Naive thymus-derived CD4-positive, alpha-beta T cell (primary cell): Measurements from ENCODE around the gene UBE2D2. TPM values are rescaled to one million over a fixed set of nuclear protein-coding genes. Genes with fewer than 3 reads are reported as not detected.

ENCODE experiments used
- ATAC-seq: fragments of 150-1000 bp; cut with Tn5 transposase; 2 replicates; pipeline ENCODE4 v1.10.0; 2021; ENCODE audit warnings: mild to moderate bottlenecking, moderate library complexity
- CTCF ChIA-PET: fragments of 350-600 bp; sonication (Branson Sonifier 250); formaldehyde crosslinking; loops from one replicate; lab custom pipeline; 2021; ENCODE audit warnings: antibody characterized with exemption; lab: Charles Lee
- POLR2A ChIA-PET: fragments of 350-600 bp; sonication (Branson Sonifier 250); formaldehyde crosslinking; loops from one replicate; lab custom pipeline; 2021; ENCODE audit warnings: antibody characterized with exemption, inconsistent platforms; lab: Charles Lee
- DNase-seq, 9 donors: peaks; one replicate each; pipeline versions ENCODE4 v3.0.0 to v3.0.0-alpha.2; 2020 to 2022; ENCODE audit warnings: mixed read lengths in 1 of 9
- H3K27ac ChIP-seq: one replicate; pipeline ENCODE4 v1.7.0; 2013; ENCODE audit warnings: mild to moderate bottlenecking, low read depth, low read length, moderate library complexity
- H3K27me3 ChIP-seq, 2 donors: one replicate each; pipeline ENCODE4 v1.7.0; 2013; ENCODE audit warnings: low read length in 2 of 2, mild to moderate bottlenecking in 2 of 2, moderate library complexity in 2 of 2; ENCODE audit not compliant: control insufficient read depth in 2 of 2, insufficient read depth in 2 of 2
- H3K36me3 ChIP-seq, 3 experiments: 1 replicate in 2 of 3; 2 replicates in 1 of 3; pipeline ENCODE4 v1.7.0; 2013; ENCODE audit warnings: low read length in 3 of 3, mild to moderate bottlenecking in 3 of 3, moderate library complexity in 1 of 3; ENCODE audit not compliant: insufficient read depth in 3 of 3, control insufficient read depth in 2 of 3
- H3K4me1 ChIP-seq, 2 donors: one replicate each; pipeline ENCODE4 v1.7.0; 2013; ENCODE audit warnings: low read length in 2 of 2, mild to moderate bottlenecking in 2 of 2, moderate library complexity in 1 of 2; ENCODE audit not compliant: control insufficient read depth in 2 of 2, insufficient read depth in 2 of 2
- H3K4me3 ChIP-seq: 2 replicates; pipeline ENCODE4 v1.7.0; 2013; ENCODE audit warnings: mild to moderate bottlenecking, low read length
- H3K9me3 ChIP-seq, 3 experiments: 1 replicate in 2 of 3; 2 replicates in 1 of 3; pipeline ENCODE4 v1.7.0; 2013; ENCODE audit warnings: low read length in 3 of 3; ENCODE audit not compliant: control insufficient read depth in 2 of 3
- H3K27ac Mint-ChIP-seq, 9 donors: one replicate each; pipeline ENCODE4 v1.8.0; 2020 to 2022; ENCODE audit warnings: mixed read lengths in 9 of 9, mild to moderate bottlenecking in 8 of 9, moderate library complexity in 5 of 9, inconsistent platforms in 2 of 9
- H3K27me3 Mint-ChIP-seq, 5 donors: one replicate each; pipeline ENCODE4 v1.8.0; 2021 to 2022; ENCODE audit warnings: mixed read lengths in 5 of 5, mild to moderate bottlenecking in 1 of 5
- H3K36me3 Mint-ChIP-seq, 5 donors: one replicate each; pipeline ENCODE4 v1.8.0; 2020 to 2022; ENCODE audit warnings: mixed read lengths in 5 of 5, mild to moderate bottlenecking in 3 of 5, inconsistent platforms in 1 of 5
- H3K4me1 Mint-ChIP-seq, 7 donors: one replicate each; pipeline ENCODE4 v1.8.0; 2020 to 2022; ENCODE audit warnings: mixed read lengths in 7 of 7, mild to moderate bottlenecking in 3 of 7, inconsistent platforms in 1 of 7
- H3K4me3 Mint-ChIP-seq, 10 donors: one replicate each; pipeline ENCODE4 v1.8.0; 2020 to 2022; ENCODE audit warnings: mild to moderate bottlenecking in 10 of 10, mixed read lengths in 10 of 10, moderate library complexity in 6 of 10, inconsistent platforms in 2 of 10
- H3K9me3 Mint-ChIP-seq, 11 donors: one replicate each; pipeline ENCODE4 v1.8.0; 2020 to 2022; ENCODE audit warnings: mixed read lengths in 11 of 11, mild to moderate bottlenecking in 4 of 11, inconsistent platforms in 1 of 11, moderate library complexity in 1 of 11
- intact Hi-C, 2 donors: fragments of 100-400 bp; cut with micrococcal nuclease; formaldehyde crosslinking; loops; one replicate each; pipeline ENCODE4 v1.15.1; 2023
- polyA plus RNA-seq, 2 donors: library from polyadenylated mRNA; unstranded; fragments of 300-500 nt; fragmentation: Illumina TruSeq; gene quantifications; one replicate each; pipeline ENCODE4 v1.2.3, GENCODE V29; 2021
- total RNA-seq, 6 experiments: library from RNA in 5 of 6; stranded (reverse) in 5 of 6; gene quantifications; 1 replicate in 5 of 6; 2 replicates in 1 of 6; pipeline ENCODE4 v1.2.3 and lab custom pipeline; 2021 to 2026

The UBE2D2 gene
- total and polyA plus RNA-seq, 7 experiments from 2014 or later, result 145 to 343 (median 210) TPM

DNA sequence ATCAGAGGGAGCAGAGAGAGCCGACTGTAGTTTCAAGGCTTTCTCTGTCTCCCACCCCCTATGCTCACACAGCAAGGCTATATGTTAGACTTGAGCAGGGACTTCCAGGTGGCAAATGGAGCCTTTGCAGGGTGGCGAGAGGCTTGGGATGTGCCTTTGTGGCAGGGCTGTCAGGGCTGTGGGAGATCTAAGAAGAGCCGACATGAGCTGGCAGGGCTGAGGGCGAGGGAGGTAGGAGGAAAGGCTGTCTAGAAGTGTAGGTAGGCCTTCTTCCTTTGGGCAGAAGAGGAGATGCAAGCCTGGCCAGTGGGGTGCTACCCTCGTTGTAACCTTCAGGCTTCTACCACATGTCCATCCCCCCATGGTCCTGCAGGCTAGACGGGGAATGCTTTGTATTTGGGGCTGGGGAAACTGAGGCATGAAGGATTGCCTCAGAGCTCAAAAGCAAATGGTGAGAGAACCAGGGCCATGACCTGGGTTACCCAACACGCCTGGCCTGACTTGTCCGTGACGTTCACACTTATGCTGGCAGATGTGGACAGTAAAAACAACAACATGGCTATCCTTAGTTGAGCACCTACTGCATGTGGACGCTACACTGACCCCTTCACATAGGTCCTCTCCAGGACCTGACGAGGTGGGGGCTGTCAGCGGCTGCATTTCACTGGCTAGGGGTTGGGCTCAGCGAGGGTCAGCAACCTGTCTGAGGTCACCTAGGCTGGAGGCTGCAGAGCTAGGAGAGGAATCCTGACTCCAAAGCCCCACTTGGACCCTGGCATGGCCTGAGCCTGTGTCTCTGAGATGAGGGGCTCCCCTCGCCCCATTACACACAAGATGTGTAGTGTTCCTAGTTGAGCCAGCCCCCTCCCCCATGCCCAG is 102.3 kb downstream of the UBE2D2 start:
- peak overlapping the region in 2 of 9 donors; percentile 32 to 84 for H3K27ac Mint-ChIP-seq
- H3K4me3 ChIP-seq, result no peak overlapping the region

DNA sequence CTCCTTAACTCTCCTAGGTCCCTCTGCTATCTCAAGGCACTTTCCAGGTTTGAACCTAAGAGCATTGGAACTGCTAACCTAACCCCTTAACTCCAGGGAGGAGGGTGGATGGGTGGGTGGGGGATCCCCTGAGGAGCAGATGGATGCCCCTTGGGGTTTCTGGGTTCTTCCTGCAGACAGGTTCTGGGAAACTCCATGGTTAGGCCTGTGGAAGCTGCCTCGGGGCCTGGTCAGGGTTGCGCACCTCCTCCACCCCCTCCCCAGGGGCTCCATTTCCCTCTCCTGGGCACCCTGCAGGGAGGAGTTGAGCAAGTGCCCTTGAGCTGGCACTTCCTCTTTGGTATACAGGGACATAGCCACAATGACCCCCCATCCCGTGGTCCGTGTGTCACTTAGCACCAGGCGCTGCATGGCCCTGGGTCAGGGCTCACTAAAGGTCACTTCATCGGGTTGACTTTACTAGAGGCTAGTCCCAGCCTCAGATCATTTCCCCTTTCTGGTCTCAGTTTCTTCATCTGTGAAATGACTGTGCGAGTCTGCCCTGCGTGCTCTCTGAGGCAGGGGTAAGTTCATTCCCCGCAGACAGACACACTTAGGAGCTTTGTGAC is 103.1 kb downstream of the UBE2D2 start:
- no peaks in the 10 kb centered on the region for H3K9me3 ChIP-seq
- peak; percentile 75 for ATAC-seq
- H3K4me1 Mint-ChIP-seq, result peaks cover 0 to 32% (median 21%) of the 10 kb centered on the region in 7 donors
- no peak overlapping the region for H3K4me3 ChIP-seq
- H3K36me3 ChIP-seq, result no peaks in the 10 kb centered on the region
- no peak overlapping the region for H3K4me3 Mint-ChIP-seq
- intact Hi-C loops, result no loop called here
- H3K27me3 Mint-ChIP-seq, result no peaks in the 10 kb centered on the region
- ChIA-PET POLR2A (interaction anchor here (1.3 kb wide), 1 partner anchor 28 kb away, joined by 3 read pairs; no protein-coding TSS in a partner anchor), CTCF (interaction anchor here (0.6 kb wide), 1 partner anchor 112 kb away, joined by 3 read pairs; no protein-coding TSS in a partner anchor)
- H3K9me3 Mint-ChIP-seq, result no peaks in the 10 kb centered on the region
- DNase-seq, result no peak
- peak overlapping the region in 1 of 9 donors; percentile 55 for H3K27ac Mint-ChIP-seq
- H3K4me1 ChIP-seq, result peaks cover 21 to 30% of the 10 kb centered on the region in 2 donors
- H3K36me3 Mint-ChIP-seq, result no peaks in the 10 kb centered on the region
- peaks cover 0 to 3% of the 10 kb centered on the region in 2 donors for H3K27me3 ChIP-seq
- no peak overlapping the region for H3K27ac ChIP-seq

More for the DNA sequence above, 102.3 kb downstream of the UBE2D2 start:
- Mint-ChIP-seq H3K4me1 (peaks cover 0 to 30% (median 18%) of the 10 kb centered on the region in 7 donors), H3K9me3 (no peaks in the 10 kb centered on the region), H3K27me3 (peaks cover 0 to 4% (median 0%) of the 10 kb centered on the region in 5 donors), H3K4me3 (no peak overlapping the region), H3K36me3 (no peaks in the 10 kb centered on the region)
- ChIA-PET POLR2A (interaction anchor here (0.6 to 1.3 kb wide), 2 partner anchors 27 to 31 kb away, joined by 3 read pairs; no protein-coding TSS in a partner anchor), CTCF (no interaction called here)
- Histone ChIP-seq H3K27me3 (no peaks in the 10 kb centered on the region), H3K27ac (no peak overlapping the region), H3K36me3 (no peaks in the 10 kb centered on the region), H3K4me1 (peaks cover 13 to 25% of the 10 kb centered on the region in 2 donors), H3K9me3 (no peaks in the 10 kb centered on the region)
- ATAC-seq (no peak), DNase-seq (no peak)
- intact Hi-C loops, result no loop called here

DNA sequence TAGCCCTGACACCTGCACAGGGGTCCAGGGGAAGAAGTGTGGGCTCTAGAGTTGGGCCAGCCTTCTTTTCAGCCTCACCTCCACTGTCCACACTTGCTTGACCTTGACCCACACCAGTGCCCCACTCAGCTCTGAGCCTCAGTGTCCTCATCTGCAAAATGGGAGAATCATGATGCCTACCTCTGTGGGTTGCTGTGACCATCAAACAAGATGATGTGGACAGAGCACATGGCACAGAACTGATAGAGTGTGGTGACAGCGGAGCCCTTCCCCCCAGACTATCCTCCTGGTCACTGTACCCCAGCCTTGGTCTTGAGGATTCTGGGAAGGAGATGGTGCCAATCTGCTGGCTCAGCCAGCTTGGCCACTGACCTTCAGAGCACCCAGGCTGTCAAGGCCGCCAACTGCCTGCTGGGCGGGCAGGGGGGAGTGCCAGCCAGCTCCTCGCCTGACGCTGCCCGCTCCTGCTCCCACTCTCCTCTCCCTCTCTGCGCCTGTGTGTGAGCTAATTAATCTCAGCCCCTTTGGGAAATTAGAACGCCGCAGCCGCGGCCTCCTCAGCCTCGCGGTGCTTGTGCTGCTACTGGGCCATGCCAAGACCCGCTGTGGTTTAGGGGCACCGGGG is 103.7 kb downstream of the UBE2D2 start:
- no peak for DNase-seq
- POLR2A ChIA-PET, result interaction anchor here (0.5 kb wide), 1 partner anchor 154 kb away, joined by 5 read pairs; no protein-coding TSS in a partner anchor
- intact Hi-C loops, result loop anchor here in 1 of 2 donors (5.0 kb wide), 1 partner anchor 82 kb away; no protein-coding TSS in a partner anchor
- Histone ChIP-seq H3K9me3 (no peaks in the 10 kb centered on the region), H3K4me3 (no peak overlapping the region), H3K4me1 (peaks cover 27 to 31% of the 10 kb centered on the region in 2 donors), H3K36me3 (no peaks in the 10 kb centered on the region), H3K27ac (no peak overlapping the region), H3K27me3 (peaks cover 0 to 3% of the 10 kb centered on the region in 2 donors)
- no peaks in the 10 kb centered on the region for H3K9me3 Mint-ChIP-seq
- peaks cover 0 to 38% (median 25%) of the 10 kb centered on the region in 7 donors for H3K4me1 Mint-ChIP-seq
- no peak for ATAC-seq
- CTCF ChIA-PET, result interaction anchor here (0.6 to 0.7 kb wide), 2 partner anchors 10 to 111 kb away, joined by 3 to 5 read pairs; no protein-coding TSS in a partner anchor
- H3K36me3 Mint-ChIP-seq, result no peaks in the 10 kb centered on the region
- peak overlapping the region in 1 of 9 donors; percentile 55 for H3K27ac Mint-ChIP-seq
- no peak overlapping the region for H3K4me3 Mint-ChIP-seq
- peaks cover 0 to 4% (median 0%) of the 10 kb centered on the region in 5 donors for H3K27me3 Mint-ChIP-seq

DNA sequence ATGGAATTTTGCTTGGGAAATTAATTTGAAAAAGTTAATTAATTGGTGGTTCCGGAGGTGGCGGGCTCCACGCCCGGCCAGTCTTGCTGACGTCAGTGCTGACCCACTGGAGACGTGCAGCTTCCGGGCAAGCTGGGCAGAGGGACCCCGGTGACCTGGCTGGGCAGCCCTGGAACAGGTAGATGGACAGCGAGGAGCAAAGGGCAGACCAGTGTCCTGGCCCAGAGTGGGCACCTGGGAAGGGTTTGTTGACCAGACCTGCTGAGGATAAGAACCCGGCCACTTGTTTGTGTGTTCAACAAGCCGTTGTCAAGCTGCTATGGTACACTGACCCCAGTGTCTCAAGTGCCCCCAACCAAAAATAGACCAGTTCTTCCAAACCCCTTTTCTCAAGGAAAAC is 104.5 kb downstream of the UBE2D2 start:
- no peak overlapping the region for H3K4me3 Mint-ChIP-seq
- H3K27ac Mint-ChIP-seq, result no peak overlapping the region
- H3K27me3 ChIP-seq, result peaks cover 0 to 3% of the 10 kb centered on the region in 2 donors
- no peaks in the 10 kb centered on the region for H3K36me3 ChIP-seq
- no peak for DNase-seq
- no peak overlapping the region for H3K27ac ChIP-seq
- intact Hi-C loops, result loop anchor here in 1 of 2 donors (5.0 kb wide), 1 partner anchor 82 kb away; no protein-coding TSS in a partner anchor
- peaks cover 6 to 44% (median 32%) of the 10 kb centered on the region in 7 donors for H3K4me1 Mint-ChIP-seq
- no peaks in the 10 kb centered on the region for H3K9me3 ChIP-seq
- H3K36me3 Mint-ChIP-seq, result no peaks in the 10 kb centered on the region
- CTCF ChIA-PET, result interaction anchor here (0.7 kb wide), 1 partner anchor 11 kb away, joined by 5 read pairs; no protein-coding TSS in a partner anchor
- no peak for ATAC-seq
- H3K9me3 Mint-ChIP-seq, result no peaks in the 10 kb centered on the region
- POLR2A ChIA-PET, result interaction anchor here (0.5 kb wide), 1 partner anchor 155 kb away, joined by 5 read pairs; no protein-coding TSS in a partner anchor
- peaks cover 34 to 35% of the 10 kb centered on the region in 2 donors for H3K4me1 ChIP-seq
- H3K4me3 ChIP-seq, result no peak overlapping the region
- H3K27me3 Mint-ChIP-seq, result peaks cover 0 to 4% (median 2%) of the 10 kb centered on the region in 5 donors

DNA sequence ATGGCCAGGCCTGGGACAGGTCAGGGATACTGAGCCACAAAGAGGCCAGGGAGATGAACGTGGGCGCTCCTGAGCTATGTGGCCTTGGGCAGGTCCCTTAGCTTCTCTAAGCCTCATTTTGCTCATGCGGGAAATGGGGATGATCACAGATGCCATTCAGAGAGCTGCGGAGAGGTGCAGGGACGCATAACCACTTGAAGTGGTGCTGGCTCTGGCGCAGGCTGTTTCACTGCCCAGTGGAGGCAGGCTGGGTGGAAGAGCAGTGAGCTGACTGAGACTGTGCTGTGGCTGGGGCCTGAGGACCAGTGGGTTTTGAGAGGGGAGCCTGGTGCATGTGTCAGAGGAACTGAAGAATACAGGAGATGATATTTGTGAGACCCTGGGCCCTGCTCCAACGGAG is 105.4 kb downstream of the UBE2D2 start:
- Mint-ChIP-seq H3K27me3 (peaks cover 0 to 4% (median 3%) of the 10 kb centered on the region in 5 donors), H3K9me3 (no peaks in the 10 kb centered on the region), H3K4me3 (peak overlapping the region in 8 of 10 donors; percentile 1 to 66 (median 38)), H3K36me3 (no peaks in the 10 kb centered on the region), H3K4me1 (peaks cover 7 to 47% (median 34%) of the 10 kb centered on the region in 7 donors), H3K27ac (no peak overlapping the region)
- Histone ChIP-seq H3K4me3 (no peak overlapping the region), H3K27me3 (peaks cover 0 to 3% of the 10 kb centered on the region in 2 donors), H3K27ac (no peak overlapping the region), H3K9me3 (no peaks in the 10 kb centered on the region), H3K36me3 (no peaks in the 10 kb centered on the region), H3K4me1 (peaks cover 36 to 40% of the 10 kb centered on the region in 2 donors)
- ChIA-PET CTCF (interaction anchor here (1.8 kb wide), 1 partner anchor 33 kb away, joined by 6 read pairs; no protein-coding TSS in a partner anchor), POLR2A (no interaction called here)
- ATAC-seq (no peak), DNase-seq (no peak)
- intact Hi-C loops, result loop anchor here in 1 of 2 donors (5.0 kb wide), 1 partner anchor 81 kb away; no protein-coding TSS in a partner anchor
